H1 (cell line): ENCODE measurements around the gene PCNX3. TPM values are rescaled to one million over a fixed set of nuclear protein-coding genes. Genes with fewer than 3 reads are reported as not detected.

Experiments
- ASH2L ChIP-seq: fragments of 200-600, 300-600 bp; sonication (generic); IDR thresholded peaks from one replicate; pipeline ENCODE4 v1.7.1; 2017; ENCODE audit warnings: low read length
- CHD7 ChIP-seq: fragments of 300-600 bp; sonication (generic); IDR thresholded peaks from 2 replicates; pipeline ENCODE4 v1.7.1; 2012; ENCODE audit warnings: low read length, moderate library complexity, mild to moderate bottlenecking, inconsistent platforms; ENCODE audit not compliant: insufficient replicate concordance
- GABPA ChIP-seq: IDR thresholded peaks from 2 replicates; pipeline ENCODE4 v1.6.1; 2011; ENCODE audit warnings: mild to moderate bottlenecking, low read length, moderate library complexity, borderline replicate concordance; ENCODE audit not compliant: insufficient read depth
- PHF8 ChIP-seq: fragments of 200-600 bp; sonication (generic); conservative IDR thresholded peaks from 2 replicates; pipeline ENCODE4 v1.7.1; 2012; ENCODE audit warnings: low read depth, mild to moderate bottlenecking, inconsistent platforms, low read length, moderate library complexity
- SIRT6 ChIP-seq: IDR thresholded peaks from one replicate; pipeline ENCODE4 v1.7.1; 2012; ENCODE audit warnings: low read length, inconsistent platforms
- SP1 ChIP-seq: IDR thresholded peaks from 2 replicates; pipeline ENCODE4 v1.6.1; 2011; ENCODE audit warnings: low read depth, low read length
- polyA plus RNA-seq, 7 experiments: library from polyadenylated mRNA; depleted of rRNA in 3 of 7; stranded (reverse) in 5 of 7; unstranded in 2 of 7; fragments of >200 nt in 5 of 7; fragments of 200-250 nt in 2 of 7; gene quantifications; 1 replicate in 5 of 7; 2 replicates in 1 of 7; 4 replicates in 1 of 7; pipeline versions ENCODE4 v1.2.1 to v1.2.3, GENCODE V29; 2011 to 2013; ENCODE audit warnings: missing spikeins in 2 of 7, mixed read lengths in 2 of 7
- total RNA-seq: library from RNA; stranded (reverse); fragmentation: NEBNext Ultra II Directional; extraction: Animal tissue kit (Norgen Biotek cat#: 25700); gene quantifications from 2 replicates; pipeline ENCODE4 v1.2.1, GENCODE V29; 2021

Gene PCNX3
- total and polyA plus RNA-seq, 2 of the 8 experiments (the other 6 are each of a cell fraction or from before 2014, with no cell fraction given), result 27.2 to 38.8 TPM

DNA sequence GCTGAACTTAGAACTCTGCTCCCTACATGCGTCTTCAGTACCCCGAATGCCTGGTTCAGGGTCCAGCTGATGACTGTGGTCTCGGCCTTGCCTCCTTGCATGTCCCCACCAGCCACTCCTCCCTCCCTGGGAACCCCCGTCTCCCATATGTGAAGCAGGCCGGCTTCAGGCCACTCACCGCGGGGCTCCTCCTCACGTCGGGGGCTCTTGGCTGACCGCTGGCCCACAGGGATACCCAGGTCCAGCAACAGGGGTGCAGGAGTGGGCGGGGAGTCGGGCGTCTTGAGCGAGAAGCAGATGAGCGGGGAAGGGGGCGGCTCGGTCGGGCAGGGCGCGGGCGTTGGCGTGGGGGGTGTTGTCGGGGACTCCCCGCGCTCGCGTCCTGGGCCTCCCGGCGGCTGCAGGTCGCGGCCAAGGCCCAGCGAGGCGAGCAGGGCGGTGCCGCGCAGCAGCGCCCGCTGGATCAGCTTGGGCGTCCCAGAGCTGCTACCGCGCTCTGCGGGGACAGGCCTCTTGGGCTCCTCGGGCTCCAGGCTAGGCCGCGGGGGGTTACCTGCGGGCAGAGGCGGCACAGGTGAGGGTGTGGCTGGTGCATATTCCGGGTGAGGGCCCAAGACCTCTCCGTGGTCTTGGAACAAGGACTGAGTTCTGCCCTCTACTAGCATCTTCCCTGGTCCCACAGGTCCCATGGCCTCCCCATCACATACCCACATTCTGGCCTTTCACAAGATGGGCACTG, 16.2 kb upstream of the PCNX3 start (continued):
- TF ChIP-seq CHD7 (no peak), ASH2L (no peak), SP1 (no peak), SIRT6 (no peak), GABPA (no peak), PHF8 (no peak)
- TF ChIP-seq, all 59 proteins: peak for 0
